HFF-Myc (cell line): ENCODE data around the gene TBC1D32.
"Not testable (repeated sequence)": the region's sequence is repeated elsewhere in the genome, so short reads cannot be mapped to it uniquely, and the experiment has no call there.

Experiments used
- DNase-seq: peaks from one replicate; pipeline ENCODE4 v3.0.0-alpha.2; 2011; ENCODE audit warnings: low read depth; ENCODE audit errors: extremely low read depth
- H3K4me3 ChIP-seq: replicated peaks from 2 replicates; pipeline ENCODE4 v1.5.1; 2011; ENCODE audit warnings: low read depth, mild to moderate bottlenecking, control low read depth, low read length
- TF ChIP-seq, protein P1 (sequence below): IDR thresholded peaks from 2 replicates; pipeline ENCODE4 v1.5.1; 2012; ENCODE audit warnings: mild to moderate bottlenecking, low read depth, low read length, control low read depth; ENCODE audit errors: missing control alignments

TBC1D32 gene, protein sequence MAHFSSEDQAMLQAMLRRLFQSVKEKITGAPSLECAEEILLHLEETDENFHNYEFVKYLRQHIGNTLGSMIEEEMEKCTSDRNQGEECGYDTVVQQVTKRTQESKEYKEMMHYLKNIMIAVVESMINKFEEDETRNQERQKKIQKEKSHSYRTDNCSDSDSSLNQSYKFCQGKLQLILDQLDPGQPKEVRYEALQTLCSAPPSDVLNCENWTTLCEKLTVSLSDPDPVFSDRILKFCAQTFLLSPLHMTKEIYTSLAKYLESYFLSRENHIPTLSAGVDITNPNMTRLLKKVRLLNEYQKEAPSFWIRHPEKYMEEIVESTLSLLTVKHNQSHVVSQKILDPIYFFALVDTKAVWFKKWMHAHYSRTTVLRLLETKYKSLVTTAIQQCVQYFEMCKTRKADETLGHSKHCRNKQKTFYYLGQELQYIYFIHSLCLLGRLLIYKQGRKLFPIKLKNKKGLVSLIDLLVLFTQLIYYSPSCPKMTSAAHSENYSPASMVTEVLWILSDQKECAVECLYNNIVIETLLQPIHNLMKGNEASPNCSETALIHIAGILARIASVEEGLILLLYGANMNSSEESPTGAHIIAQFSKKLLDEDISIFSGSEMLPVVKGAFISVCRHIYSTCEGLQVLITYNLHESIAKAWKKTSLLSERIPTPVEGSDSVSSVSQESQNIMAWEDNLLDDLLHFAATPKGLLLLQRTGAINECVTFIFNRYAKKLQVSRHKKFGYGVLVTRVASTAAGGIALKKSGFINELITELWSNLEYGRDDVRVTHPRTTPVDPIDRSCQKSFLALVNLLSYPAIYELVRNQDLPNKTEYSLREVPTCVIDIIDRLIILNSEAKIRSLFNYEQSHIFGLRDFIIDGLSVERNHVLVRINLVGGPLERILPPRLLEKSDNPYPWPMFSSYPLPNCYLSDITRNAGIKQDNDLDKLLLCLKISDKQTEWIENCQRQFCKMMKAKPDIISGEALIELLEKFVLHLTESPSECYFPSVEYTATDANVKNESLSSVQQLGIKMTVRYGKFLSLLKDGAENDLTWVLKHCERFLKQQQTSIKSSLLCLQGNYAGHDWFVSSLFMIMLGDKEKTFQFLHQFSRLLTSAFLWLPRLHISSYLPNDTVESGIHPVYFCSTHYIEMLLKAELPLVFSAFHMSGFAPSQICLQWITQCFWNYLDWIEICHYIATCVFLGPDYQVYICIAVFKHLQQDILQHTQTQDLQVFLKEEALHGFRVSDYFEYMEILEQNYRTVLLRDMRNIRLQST

DNA sequence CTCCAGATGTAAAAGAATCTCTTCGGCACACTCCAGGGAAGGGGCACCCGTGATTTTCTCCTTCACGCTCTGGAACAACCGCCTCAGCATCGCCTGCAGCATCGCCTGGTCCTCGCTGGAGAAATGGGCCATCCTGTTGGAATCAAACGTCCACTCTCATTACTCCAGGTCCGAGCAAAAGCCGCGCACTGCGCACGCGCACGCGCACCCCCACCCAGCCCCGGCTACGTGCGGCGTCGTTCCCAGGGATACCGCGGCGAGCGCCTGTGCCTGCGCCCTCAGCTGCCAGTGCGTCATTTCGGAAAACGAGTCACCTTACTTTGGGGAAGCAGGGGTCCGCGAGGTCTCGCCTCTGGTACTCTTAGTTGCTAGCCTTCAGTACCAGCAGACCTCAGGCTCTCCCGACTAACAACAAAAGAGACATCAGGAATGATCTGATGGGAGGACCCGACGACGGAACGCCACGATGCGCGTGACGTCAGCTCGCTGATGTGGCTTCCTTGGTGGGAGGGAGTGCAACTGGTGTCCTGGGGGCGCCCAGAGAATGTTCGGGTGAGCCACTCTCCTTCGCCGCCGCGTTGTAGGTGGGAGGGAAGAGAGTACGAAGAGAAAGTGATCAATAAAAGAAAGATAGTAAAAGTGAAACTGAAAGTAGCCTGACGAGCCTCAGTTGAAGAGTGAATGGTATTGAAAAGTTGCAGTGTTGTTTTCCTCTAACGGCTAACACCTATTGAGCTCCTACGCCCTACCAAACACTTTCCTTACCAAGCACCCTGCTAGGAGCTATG, at the start of gene TBC1D32:
TBC1D32 (minus strand) TSS at position 182 of the 788 bp plus-strand sequence; CDS start at position 132, 50 bp downstream.
- TF ChIP-seq, protein P1, sequence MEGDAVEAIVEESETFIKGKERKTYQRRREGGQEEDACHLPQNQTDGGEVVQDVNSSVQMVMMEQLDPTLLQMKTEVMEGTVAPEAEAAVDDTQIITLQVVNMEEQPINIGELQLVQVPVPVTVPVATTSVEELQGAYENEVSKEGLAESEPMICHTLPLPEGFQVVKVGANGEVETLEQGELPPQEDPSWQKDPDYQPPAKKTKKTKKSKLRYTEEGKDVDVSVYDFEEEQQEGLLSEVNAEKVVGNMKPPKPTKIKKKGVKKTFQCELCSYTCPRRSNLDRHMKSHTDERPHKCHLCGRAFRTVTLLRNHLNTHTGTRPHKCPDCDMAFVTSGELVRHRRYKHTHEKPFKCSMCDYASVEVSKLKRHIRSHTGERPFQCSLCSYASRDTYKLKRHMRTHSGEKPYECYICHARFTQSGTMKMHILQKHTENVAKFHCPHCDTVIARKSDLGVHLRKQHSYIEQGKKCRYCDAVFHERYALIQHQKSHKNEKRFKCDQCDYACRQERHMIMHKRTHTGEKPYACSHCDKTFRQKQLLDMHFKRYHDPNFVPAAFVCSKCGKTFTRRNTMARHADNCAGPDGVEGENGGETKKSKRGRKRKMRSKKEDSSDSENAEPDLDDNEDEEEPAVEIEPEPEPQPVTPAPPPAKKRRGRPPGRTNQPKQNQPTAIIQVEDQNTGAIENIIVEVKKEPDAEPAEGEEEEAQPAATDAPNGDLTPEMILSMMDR, result no peak
- peak; percentile 67 for DNase-seq
- H3K4me3 ChIP-seq, result peak within 1 kb of the TSS; percentile 58

DNA sequence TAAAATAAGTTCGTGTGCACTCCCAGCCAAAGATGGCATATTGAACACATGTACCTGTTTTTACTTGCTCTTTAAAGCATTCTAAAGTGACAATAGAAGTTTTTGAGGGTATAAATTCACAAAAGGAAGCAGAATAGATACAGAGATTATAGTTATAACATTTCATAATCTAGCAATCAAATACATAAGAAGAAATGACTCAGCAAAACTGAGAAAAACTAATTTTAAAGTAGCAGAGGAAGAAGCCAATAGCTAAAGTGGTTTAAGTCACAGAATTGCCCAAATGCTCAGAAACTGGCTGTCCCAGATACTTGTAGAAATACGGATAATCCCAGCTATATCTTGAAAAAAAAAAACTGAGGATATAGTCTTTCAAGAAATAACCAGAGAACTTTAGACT, 49.2 kb upstream of the TBC1D32 start:
- TF ChIP-seq, protein P1, result no peak
- no peak overlapping the region for H3K4me3 ChIP-seq
- DNase-seq, result no peak

DNA sequence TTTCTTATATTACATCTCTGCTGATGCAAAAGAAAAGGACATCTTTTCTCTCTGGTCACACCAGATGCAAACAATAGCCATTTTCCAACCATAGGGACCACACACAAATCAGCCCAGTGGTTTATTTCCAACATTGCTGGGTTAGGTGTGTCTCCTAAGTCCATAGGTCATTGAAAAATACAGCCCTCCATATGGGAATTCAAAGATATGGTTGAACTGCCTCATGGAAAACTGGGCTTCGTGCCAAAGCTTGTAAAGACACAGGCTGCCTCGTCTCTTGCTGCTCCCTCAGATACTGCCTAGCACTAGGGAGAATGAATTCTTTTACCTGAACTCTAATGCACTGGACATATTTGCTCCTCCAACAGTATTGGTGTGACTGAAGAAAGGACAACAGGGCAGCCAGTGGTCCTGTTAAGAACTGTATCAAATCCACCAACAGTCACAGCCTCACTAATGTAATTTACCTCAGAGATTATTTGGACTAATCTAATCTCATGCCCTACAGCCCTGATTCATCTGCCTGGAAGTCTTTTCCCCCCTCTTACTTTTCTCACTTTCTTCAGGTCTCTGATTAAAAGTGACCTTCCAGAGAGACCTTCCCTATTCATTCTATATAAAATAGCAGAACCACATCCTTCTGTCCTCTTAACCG, 48.3 kb upstream of the TBC1D32 start:
- TF ChIP-seq, protein P1, result no peak
- H3K4me3 ChIP-seq, result no peak overlapping the region
- DNase-seq, result peak; percentile 25

DNA sequence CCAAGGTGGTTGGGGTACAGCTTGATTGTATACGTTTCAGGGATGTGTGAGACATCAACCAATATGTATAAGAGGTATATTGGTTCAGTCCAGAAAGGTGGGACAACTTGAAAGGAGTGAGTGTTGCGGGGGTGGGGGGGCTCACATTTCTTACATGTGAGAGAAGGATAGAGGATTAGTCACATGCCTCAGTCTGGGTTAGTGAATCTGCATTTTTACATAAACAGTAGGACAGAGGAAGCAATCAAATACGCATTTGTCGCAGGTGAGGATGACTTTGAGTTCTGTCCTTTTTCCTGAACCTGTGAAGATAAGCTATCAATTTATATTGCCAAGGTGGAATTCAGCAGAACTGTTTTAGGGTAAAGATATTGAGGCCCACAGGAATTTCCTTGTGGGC, 42.1 kb upstream of the TBC1D32 start:
- DNase-seq, result no peak
- H3K4me3 ChIP-seq, result no peak overlapping the region

DNA sequence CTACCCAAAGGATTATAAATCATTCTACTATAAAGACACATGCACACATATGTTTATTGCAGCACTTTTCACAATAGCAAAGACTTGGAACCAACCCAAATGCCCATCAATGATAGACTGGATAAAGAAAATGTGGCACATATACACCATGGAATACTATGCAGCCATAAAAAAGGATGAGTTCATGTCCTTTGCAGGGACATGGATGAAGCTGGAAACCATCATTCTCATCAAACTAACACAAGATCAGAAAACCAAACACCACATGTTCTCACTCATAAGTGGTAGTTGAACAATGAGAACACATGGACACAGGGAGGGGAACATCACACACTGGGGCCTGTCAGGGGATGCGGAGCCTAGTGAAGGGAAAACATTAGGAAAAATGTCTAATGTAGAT, 39.9 kb upstream of the TBC1D32 start:
- DNase-seq, H3K4me3 ChIP-seq: not testable (repeated sequence)

More for the DNA sequence above, 42.1 kb upstream of the TBC1D32 start:
- TF ChIP-seq, protein P1, result no peak
